Osteocyte (in vitro differentiated cells): ENCODE measurements around the gene PIGW. TPM values are rescaled to one million over a fixed set of nuclear protein-coding genes. Genes with fewer than 3 reads are reported as not detected.

ENCODE experiments used
- DNase-seq: peaks from one replicate; pipeline ENCODE4 v3.0.0; 2021; ENCODE audit warnings: mixed read lengths; ENCODE audit not compliant: unreplicated experiment; ENCODE audit errors: extremely low spot score
- H3K27ac Mint-ChIP-seq: one replicate; pipeline ENCODE4 v1.8.0; 2021; ENCODE audit warnings: mild to moderate bottlenecking, mixed read lengths; ENCODE audit not compliant: unreplicated experiment
- H3K27me3 Mint-ChIP-seq: one replicate; pipeline ENCODE4 v1.8.0; 2021; ENCODE audit warnings: mixed read lengths; ENCODE audit not compliant: unreplicated experiment
- H3K36me3 Mint-ChIP-seq: one replicate; pipeline ENCODE4 v1.8.0; 2021; ENCODE audit warnings: mixed read lengths; ENCODE audit not compliant: unreplicated experiment
- H3K4me1 Mint-ChIP-seq: one replicate; pipeline ENCODE4 v1.8.0; 2021; ENCODE audit warnings: mixed read lengths; ENCODE audit not compliant: unreplicated experiment
- H3K4me3 Mint-ChIP-seq: one replicate; pipeline ENCODE4 v1.8.0; 2021; ENCODE audit warnings: mild to moderate bottlenecking, moderate library complexity, mixed read lengths; ENCODE audit not compliant: unreplicated experiment
- H3K9me3 Mint-ChIP-seq: one replicate; pipeline ENCODE4 v1.8.0; 2021; ENCODE audit warnings: mixed read lengths; ENCODE audit not compliant: unreplicated experiment
- total RNA-seq: library from RNA; stranded (reverse); gene quantifications from 2 replicates; pipeline ENCODE4 v1.2.1, GENCODE V29; 2021
- TF ChIP-seq, protein P1 (sequence below): fragments of 200-600 bp; sonication (generic); IDR thresholded peaks from 2 replicates; pipeline ENCODE4 v1.5.0; 2021; ENCODE audit warnings: antibody characterized with exemption, mild to moderate bottlenecking, moderate library complexity

Gene PIGW
- total RNA-seq, 1 donor from 2014 or later = 9.7 TPM

- Mint-ChIP-seq H3K4me3 (no peak overlapping the region), H3K9me3 (no peaks in the 10 kb centered on the region), H3K27me3 (no peaks in the 10 kb centered on the region), H3K27ac (no peak overlapping the region), H3K36me3 (peaks cover 41% of the 10 kb centered on the region), H3K4me1 (peaks cover under 1% of the 10 kb centered on the region)
- TF ChIP-seq, protein P1, sequence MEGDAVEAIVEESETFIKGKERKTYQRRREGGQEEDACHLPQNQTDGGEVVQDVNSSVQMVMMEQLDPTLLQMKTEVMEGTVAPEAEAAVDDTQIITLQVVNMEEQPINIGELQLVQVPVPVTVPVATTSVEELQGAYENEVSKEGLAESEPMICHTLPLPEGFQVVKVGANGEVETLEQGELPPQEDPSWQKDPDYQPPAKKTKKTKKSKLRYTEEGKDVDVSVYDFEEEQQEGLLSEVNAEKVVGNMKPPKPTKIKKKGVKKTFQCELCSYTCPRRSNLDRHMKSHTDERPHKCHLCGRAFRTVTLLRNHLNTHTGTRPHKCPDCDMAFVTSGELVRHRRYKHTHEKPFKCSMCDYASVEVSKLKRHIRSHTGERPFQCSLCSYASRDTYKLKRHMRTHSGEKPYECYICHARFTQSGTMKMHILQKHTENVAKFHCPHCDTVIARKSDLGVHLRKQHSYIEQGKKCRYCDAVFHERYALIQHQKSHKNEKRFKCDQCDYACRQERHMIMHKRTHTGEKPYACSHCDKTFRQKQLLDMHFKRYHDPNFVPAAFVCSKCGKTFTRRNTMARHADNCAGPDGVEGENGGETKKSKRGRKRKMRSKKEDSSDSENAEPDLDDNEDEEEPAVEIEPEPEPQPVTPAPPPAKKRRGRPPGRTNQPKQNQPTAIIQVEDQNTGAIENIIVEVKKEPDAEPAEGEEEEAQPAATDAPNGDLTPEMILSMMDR = no peak
- DNase-seq = no peak
Measured at GRCh38 chr17:36493956-36494355, 40.8 kb upstream of the PIGW start.

DNA sequence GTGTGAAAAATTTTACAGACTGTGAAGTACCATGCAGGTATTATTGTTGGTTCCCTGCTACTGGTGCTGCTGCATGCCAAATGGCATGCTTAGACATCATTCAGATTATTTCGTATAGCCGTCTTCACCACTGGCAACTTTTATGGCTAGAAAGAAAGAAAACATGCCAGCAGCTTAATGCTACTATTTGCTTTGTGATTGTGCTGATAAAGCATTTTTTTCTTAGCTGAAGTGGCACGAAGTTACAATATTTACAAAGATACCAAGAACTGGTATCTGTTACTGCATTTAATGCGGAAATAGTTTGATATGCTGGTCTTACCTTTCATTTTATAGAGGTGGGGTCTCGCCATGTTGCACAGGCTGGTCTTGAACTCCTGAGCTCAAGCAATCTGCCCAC is 40.1 kb upstream of the PIGW start:
- H3K27ac Mint-ChIP-seq = no peak overlapping the region
- no peak for DNase-seq
- no peaks in the 10 kb centered on the region for H3K9me3 Mint-ChIP-seq

GRCh38 chr17:36495076-36495578 is 39.7 kb upstream of the PIGW start:
- H3K27ac Mint-ChIP-seq = no peak overlapping the region

More for the DNA sequence above, 40.1 kb upstream of the PIGW start:
- TF ChIP-seq, protein P1 = no peak
- H3K36me3 Mint-ChIP-seq = peaks cover 37% of the 10 kb centered on the region
- H3K4me3 Mint-ChIP-seq = no peak overlapping the region
- no peaks in the 10 kb centered on the region for H3K4me1 Mint-ChIP-seq
- H3K27me3 Mint-ChIP-seq = no peaks in the 10 kb centered on the region

DNA sequence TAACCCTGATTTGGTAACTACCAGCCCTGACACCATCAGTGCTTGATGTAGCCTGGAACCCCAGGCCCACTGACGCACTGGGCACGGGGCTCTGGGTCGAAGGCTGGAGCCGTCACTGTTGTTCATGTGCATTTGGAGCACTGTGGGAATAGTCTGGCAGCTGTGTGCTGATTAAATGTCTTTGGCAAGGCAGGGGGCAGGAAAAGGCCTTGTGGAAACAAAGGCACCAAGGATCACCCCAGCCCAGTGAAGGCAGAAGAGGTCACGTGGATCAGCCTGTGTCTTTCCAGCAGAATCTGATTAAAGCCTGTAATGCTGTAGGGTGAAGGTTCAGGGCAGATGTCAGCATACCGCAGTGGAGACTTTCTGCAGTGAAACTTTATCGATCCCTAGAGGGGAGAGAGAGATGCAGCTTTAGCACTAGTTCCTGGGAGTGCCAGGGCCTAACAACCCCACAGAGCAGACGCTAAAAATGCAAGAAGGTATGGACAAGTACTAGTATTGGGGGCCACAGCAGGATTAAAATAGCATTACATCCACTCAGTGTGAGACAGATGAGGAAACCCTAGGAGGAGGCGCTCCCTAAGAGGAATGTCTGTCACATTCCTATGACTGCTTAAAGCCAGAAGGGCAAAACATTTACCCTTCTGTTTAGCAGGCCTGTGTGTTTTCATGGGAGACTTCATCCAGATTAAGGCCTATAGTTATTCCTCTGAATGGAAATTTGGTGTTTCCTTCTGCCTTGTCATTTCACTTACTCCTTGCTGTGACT is 38.6 kb upstream of the PIGW start:
- no peak for DNase-seq
- TF ChIP-seq, protein P1 = no peak
- Mint-ChIP-seq H3K9me3 (no peaks in the 10 kb centered on the region), H3K36me3 (peaks cover 28% of the 10 kb centered on the region), H3K4me3 (no peak overlapping the region), H3K4me1 (no peaks in the 10 kb centered on the region), H3K27ac (no peak overlapping the region), H3K27me3 (no peaks in the 10 kb centered on the region)

More at GRCh38 chr17:36495076-36495578, 39.7 kb upstream of the PIGW start:
- no peak for DNase-seq
- peaks cover 34% of the 10 kb centered on the region for H3K36me3 Mint-ChIP-seq
- no peaks in the 10 kb centered on the region for H3K9me3 Mint-ChIP-seq
- no peaks in the 10 kb centered on the region for H3K4me1 Mint-ChIP-seq
- H3K27me3 Mint-ChIP-seq = no peaks in the 10 kb centered on the region
- H3K4me3 Mint-ChIP-seq = no peak overlapping the region
- TF ChIP-seq, protein P1 = no peak

GRCh38 chr17:36498155-36498554 is 36.6 kb upstream of the PIGW start:
- Mint-ChIP-seq H3K4me3 (no peak overlapping the region), H3K9me3 (no peaks in the 10 kb centered on the region), H3K36me3 (peaks cover 27% of the 10 kb centered on the region), H3K4me1 (no peaks in the 10 kb centered on the region), H3K27ac (no peak overlapping the region), H3K27me3 (no peaks in the 10 kb centered on the region)
- DNase-seq = no peak
- TF ChIP-seq, protein P1 = no peak
